H1 (cell line): Measurements from ENCODE around the gene ASCC3.

Experiments
- BRCA1 ChIP-seq: IDR thresholded peaks from 2 replicates; pipeline ENCODE4 v1.6.1; 2012; ENCODE audit warnings: low read depth, low read length, improper control_type of control experiment
- CTCF ChIP-seq, 3 experiments: IDR thresholded peaks; 1 replicate in 2 of 3; 2 replicates in 1 of 3; pipeline versions ENCODE4 v1.5.1 to v1.6.1; 2011; ENCODE audit warnings: low read length in 3 of 3, mild to moderate bottlenecking in 3 of 3, inconsistent platforms in 2 of 3, low read depth in 1 of 3, moderate library complexity in 1 of 3; ENCODE audit not compliant: insufficient read depth in 1 of 3; ENCODE audit errors: control extremely low read depth in 1 of 3
- EZH2 ChIP-seq: fragments of 200-600 bp; sonication (generic); IDR thresholded peaks from 2 replicates; pipeline ENCODE4 v1.7.1; 2012; ENCODE audit warnings: low read depth, mild to moderate bottlenecking, moderate library complexity, low read length, inconsistent platforms; ENCODE audit not compliant: severe bottlenecking
- HDAC2 ChIP-seq, 2 experiments: fragments of 300-600 bp in 1 of 2; sonication (generic) in 1 of 2; IDR thresholded peaks; 2 replicates each; pipeline ENCODE4 v1.6.1; 2011 to 2012; ENCODE audit warnings: low read depth in 2 of 2, low read length in 2 of 2, mild to moderate bottlenecking in 2 of 2, moderate library complexity in 2 of 2, borderline replicate concordance in 1 of 2, inconsistent platforms in 1 of 2
- KDM1A ChIP-seq: fragments of 200-600, 300-600 bp; sonication (generic); IDR thresholded peaks from 2 replicates; pipeline ENCODE4 v1.7.1; 2016; ENCODE audit warnings: mild to moderate bottlenecking, low read length, borderline replicate concordance
- POLR2A ChIP-seq, 2 experiments: IDR thresholded peaks; 1 replicate in 1 of 2; 2 replicates in 1 of 2; pipeline ENCODE4 v1.6.1; 2011; ENCODE audit warnings: low read depth in 2 of 2, low read length in 2 of 2, mild to moderate bottlenecking in 2 of 2; ENCODE audit errors: control extremely low read depth in 1 of 2
- RAD21 ChIP-seq, 2 experiments: IDR thresholded peaks in 1 of 2; conservative IDR thresholded peaks in 1 of 2; 2 replicates each; pipeline ENCODE4 v1.6.1; 2011; ENCODE audit warnings: low read depth in 2 of 2, low read length in 2 of 2, improper control_type of control experiment in 1 of 2, inconsistent platforms in 1 of 2, mild to moderate bottlenecking in 1 of 2, moderate library complexity in 1 of 2
- TAF1 ChIP-seq: IDR thresholded peaks from 2 replicates; pipeline ENCODE4 v1.6.1; 2011; ENCODE audit warnings: mild to moderate bottlenecking, low read depth, low read length
- TF ChIP-seq, protein P1 (sequence below): IDR thresholded peaks from 2 replicates; pipeline ENCODE4 v1.6.1; 2012; ENCODE audit warnings: inconsistent platforms

GRCh38 chr6:100482698-100483097 lies 398.4 kb downstream of the ASCC3 start:
- no peak for TF ChIP-seq HDAC2 (IDR thresholded peaks at IDR 0.05; ENCODE audit: borderline replicate concordance in 1 of 2, low read depth in 2 of 2, low read length in 2 of 2)
- TF ChIP-seq TAF1 = no peak
- TF ChIP-seq CTCF (IDR thresholded peaks at IDR 0.05; ENCODE audit: control extremely low read depth in 1 of 3, insufficient read depth in 1 of 3, low read depth in 1 of 3, low read length in 3 of 3) = no peak
- no peak for TF ChIP-seq POLR2A (IDR thresholded peaks at IDR 0.05; ENCODE audit: control extremely low read depth in 1 of 2, low read depth in 2 of 2, low read length in 2 of 2)
- TF ChIP-seq, protein P1, sequence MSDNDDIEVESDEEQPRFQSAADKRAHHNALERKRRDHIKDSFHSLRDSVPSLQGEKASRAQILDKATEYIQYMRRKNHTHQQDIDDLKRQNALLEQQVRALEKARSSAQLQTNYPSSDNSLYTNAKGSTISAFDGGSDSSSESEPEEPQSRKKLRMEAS = no peak
- TF ChIP-seq BRCA1 = no peak
- no peak for TF ChIP-seq RAD21 (IDR thresholded peaks at IDR 0.05 in 1 of 2, conservative IDR thresholded peaks at IDR 0.05 in 1 of 2; ENCODE audit: low read depth in 2 of 2, low read length in 2 of 2)
- no peak for TF ChIP-seq KDM1A
- TF ChIP-seq EZH2 = no peak
